GM12878 (cell line): Measurements from ENCODE around the gene GTF3C1.

Experiments used
- EZH2 ChIP-seq: IDR thresholded peaks from 2 replicates; pipeline ENCODE4 v1.6.1; 2012; ENCODE audit warnings: low read depth, mild to moderate bottlenecking, control low read depth, inconsistent platforms, low read length, borderline replicate concordance; ENCODE audit not compliant: control insufficient read depth
- NFYB ChIP-seq: IDR thresholded peaks from 2 replicates; pipeline ENCODE4 v1.6.1; 2011; ENCODE audit warnings: low read depth, mild to moderate bottlenecking, low read length, improper control_type of control experiment, moderate library complexity; ENCODE audit not compliant: insufficient read depth
- NR2C2 ChIP-seq: IDR thresholded peaks from 2 replicates; pipeline ENCODE4 v1.6.1; 2011; ENCODE audit warnings: borderline replicate concordance, low read depth; ENCODE audit not compliant: control insufficient read depth, insufficient read length
- POLR2A ChIP-seq: IDR thresholded peaks from 2 replicates; pipeline ENCODE4 v1.6.1; 2011; ENCODE audit warnings: low read depth, mild to moderate bottlenecking, low read length
- TAF1 ChIP-seq: IDR thresholded peaks from 2 replicates; pipeline ENCODE4 v1.6.1; 2011; ENCODE audit warnings: mild to moderate bottlenecking, low read depth, low read length, borderline replicate concordance

- TF ChIP-seq EZH2 (no peak), POLR2A (no peak), TAF1 (no peak), NFYB (no peak), NR2C2 (no peak)
Observed at GRCh38 chr16:27461483-27462171, 88.1 kb downstream of the GTF3C1 start.
